DND-41 (cell line): ENCODE measurements around the gene RAMP2.
"Not testable (repeated sequence)": the region's sequence is repeated elsewhere in the genome, so short reads cannot be mapped to it uniquely, and the experiment has no call there.

Source experiments
- ATAC-seq: fragments of 200-7000 bp; cut with Tn5 transposase; 3 replicates; pipeline ENCODE4 v1.9.1; 2021; ENCODE audit warnings: low read depth; ENCODE audit not compliant: insufficient read depth
- DNase-seq: peaks from one replicate; pipeline ENCODE4 v3.0.0-alpha.2; 2020
- H2AFZ ChIP-seq: 2 replicates; pipeline ENCODE4 v1.6.0; 2012; ENCODE audit warnings: low read depth, low read length
- H3K27ac ChIP-seq: 2 replicates; pipeline ENCODE4 v1.5.1; 2012; ENCODE audit warnings: low read length, inconsistent platforms
- H3K27me3 ChIP-seq: fragments of 200-600 bp; sonication (generic); 2 replicates; pipeline ENCODE4 v1.6.0; 2012; ENCODE audit warnings: low read length, mild to moderate bottlenecking, inconsistent platforms; ENCODE audit not compliant: insufficient read depth, poor library complexity
- H3K36me3 ChIP-seq: 2 replicates; pipeline ENCODE4 v1.5.1; 2012; ENCODE audit warnings: low read length, inconsistent platforms; ENCODE audit not compliant: insufficient read depth
- H3K4me1 ChIP-seq: 2 replicates; pipeline ENCODE4 v1.5.1; 2012; ENCODE audit warnings: mild to moderate bottlenecking, low read length; ENCODE audit not compliant: insufficient read depth
- H3K4me2 ChIP-seq: 2 replicates; pipeline ENCODE4 v1.6.0; 2012; ENCODE audit warnings: mild to moderate bottlenecking, moderate library complexity, low read length, inconsistent platforms; ENCODE audit not compliant: insufficient read depth
- H3K4me3 ChIP-seq, 2 experiments: fragments of 200-600 bp in 1 of 2; shearing (Covaris generic) in 1 of 2; 2 replicates each; pipeline ENCODE4 v1.5.1; 2012 to 2016; ENCODE audit warnings: inconsistent platforms in 2 of 2, low read length in 2 of 2, mild to moderate bottlenecking in 2 of 2, low read depth in 1 of 2, moderate library complexity in 1 of 2
- H3K79me2 ChIP-seq: 2 replicates; pipeline ENCODE4 v1.6.0; 2012; ENCODE audit warnings: low read length, inconsistent platforms; ENCODE audit not compliant: insufficient read depth
- H3K9ac ChIP-seq: 2 replicates; pipeline ENCODE4 v1.6.0; 2012; ENCODE audit warnings: low read depth, mild to moderate bottlenecking, inconsistent platforms, low read length, moderate library complexity
- H3K9me3 ChIP-seq: 2 replicates; pipeline ENCODE4 v1.5.1; 2012; ENCODE audit warnings: low read length, moderate library complexity, mild to moderate bottlenecking, inconsistent platforms; ENCODE audit not compliant: insufficient read depth, severe bottlenecking
- H4K20me1 ChIP-seq: 2 replicates; pipeline ENCODE4 v1.6.0; 2012; ENCODE audit warnings: low read length; ENCODE audit not compliant: insufficient read depth
- EZH2 ChIP-seq: IDR thresholded peaks from 3 replicates; pipeline ENCODE4 v1.6.1; 2012; ENCODE audit warnings: borderline replicate concordance, low read depth, mild to moderate bottlenecking, moderate library complexity, low read length, inconsistent platforms; ENCODE audit not compliant: severe bottlenecking
- TF ChIP-seq, protein P1 (sequence below): IDR thresholded peaks from 2 replicates; pipeline ENCODE4 v1.5.1; 2012; ENCODE audit warnings: borderline replicate concordance, low read length, moderate library complexity, mild to moderate bottlenecking; ENCODE audit not compliant: poor library complexity, severe bottlenecking; ENCODE audit errors: extremely low read depth

The RAMP2 gene

DNA sequence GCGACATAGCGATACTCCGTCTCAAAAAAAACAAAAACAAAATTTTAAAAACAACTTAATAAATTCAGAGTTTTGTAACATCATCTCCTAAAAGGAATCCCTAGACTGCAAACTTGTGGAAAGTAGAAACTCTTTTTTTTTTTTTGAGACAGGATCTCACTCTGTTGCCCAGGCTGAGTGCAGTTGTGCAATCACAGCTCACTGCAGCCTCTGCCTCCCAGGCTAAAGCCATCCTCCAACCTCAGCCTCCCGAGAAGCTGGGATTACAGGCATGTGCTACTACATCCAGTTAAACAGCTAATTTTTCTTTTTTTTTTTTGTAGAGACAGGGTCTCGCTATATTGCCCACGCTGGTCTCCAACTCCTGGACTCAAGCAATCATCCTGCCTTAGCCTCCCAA lies 35.9 kb upstream of the RAMP2 start:
- H3K9me3 ChIP-seq: no peaks in the 10 kb centered on the region
- H3K4me2 ChIP-seq: no peak overlapping the region
- peaks cover 69% of the 10 kb centered on the region for H3K36me3 ChIP-seq
- H3K4me1 ChIP-seq: no peaks in the 10 kb centered on the region
- H3K27me3 ChIP-seq: no peaks in the 10 kb centered on the region
- H2AFZ ChIP-seq: no peak overlapping the region
- H3K79me2 ChIP-seq: no peaks in the 10 kb centered on the region
- H3K9ac ChIP-seq: no peak overlapping the region
- no peak overlapping the region for H3K27ac ChIP-seq
- TF ChIP-seq, protein P1, sequence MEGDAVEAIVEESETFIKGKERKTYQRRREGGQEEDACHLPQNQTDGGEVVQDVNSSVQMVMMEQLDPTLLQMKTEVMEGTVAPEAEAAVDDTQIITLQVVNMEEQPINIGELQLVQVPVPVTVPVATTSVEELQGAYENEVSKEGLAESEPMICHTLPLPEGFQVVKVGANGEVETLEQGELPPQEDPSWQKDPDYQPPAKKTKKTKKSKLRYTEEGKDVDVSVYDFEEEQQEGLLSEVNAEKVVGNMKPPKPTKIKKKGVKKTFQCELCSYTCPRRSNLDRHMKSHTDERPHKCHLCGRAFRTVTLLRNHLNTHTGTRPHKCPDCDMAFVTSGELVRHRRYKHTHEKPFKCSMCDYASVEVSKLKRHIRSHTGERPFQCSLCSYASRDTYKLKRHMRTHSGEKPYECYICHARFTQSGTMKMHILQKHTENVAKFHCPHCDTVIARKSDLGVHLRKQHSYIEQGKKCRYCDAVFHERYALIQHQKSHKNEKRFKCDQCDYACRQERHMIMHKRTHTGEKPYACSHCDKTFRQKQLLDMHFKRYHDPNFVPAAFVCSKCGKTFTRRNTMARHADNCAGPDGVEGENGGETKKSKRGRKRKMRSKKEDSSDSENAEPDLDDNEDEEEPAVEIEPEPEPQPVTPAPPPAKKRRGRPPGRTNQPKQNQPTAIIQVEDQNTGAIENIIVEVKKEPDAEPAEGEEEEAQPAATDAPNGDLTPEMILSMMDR: no peak
- no peak for TF ChIP-seq EZH2
- no peak overlapping the region for H3K4me3 ChIP-seq
- no peaks in the 10 kb centered on the region for H4K20me1 ChIP-seq
- ATAC-seq: no peak
- DNase-seq: no peak

DNA sequence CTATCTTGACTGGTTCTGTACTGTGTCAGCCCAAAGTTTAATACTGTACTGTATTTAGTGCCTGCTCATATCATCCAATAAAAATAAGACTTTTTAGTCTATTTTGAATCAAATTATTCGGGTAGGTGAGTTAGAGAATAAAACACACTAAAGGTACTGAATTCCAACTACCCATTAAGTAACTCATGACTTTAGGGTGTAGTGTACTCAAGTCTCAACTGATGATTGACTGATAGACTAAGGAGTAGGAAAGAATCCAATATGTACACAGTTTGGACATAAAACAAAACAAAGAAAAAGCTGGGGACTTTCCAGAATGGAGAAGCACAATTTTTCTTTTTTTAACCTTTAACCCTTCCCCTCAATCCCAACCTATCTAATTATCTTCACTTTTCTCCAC lies 20.3 kb upstream of the RAMP2 start:
- no peak for DNase-seq
- no peak overlapping the region for H2AFZ ChIP-seq
- no peak overlapping the region for H3K9ac ChIP-seq
- ATAC-seq: no peak
- peaks cover 2% of the 10 kb centered on the region for H3K36me3 ChIP-seq
- peaks cover 24% of the 10 kb centered on the region for H3K4me1 ChIP-seq
- H3K27ac ChIP-seq: no peak overlapping the region
- H3K4me3 ChIP-seq: no peak overlapping the region
- no peak overlapping the region for H3K4me2 ChIP-seq
- no peaks in the 10 kb centered on the region for H3K27me3 ChIP-seq
- peaks cover 6% of the 10 kb centered on the region; the same call in 1 of the 2 replicates for H4K20me1 ChIP-seq
- no peak for TF ChIP-seq EZH2
- TF ChIP-seq, protein P1: no peak
- no peaks in the 10 kb centered on the region for H3K9me3 ChIP-seq
- peaks cover 88% of the 10 kb centered on the region for H3K79me2 ChIP-seq

DNA sequence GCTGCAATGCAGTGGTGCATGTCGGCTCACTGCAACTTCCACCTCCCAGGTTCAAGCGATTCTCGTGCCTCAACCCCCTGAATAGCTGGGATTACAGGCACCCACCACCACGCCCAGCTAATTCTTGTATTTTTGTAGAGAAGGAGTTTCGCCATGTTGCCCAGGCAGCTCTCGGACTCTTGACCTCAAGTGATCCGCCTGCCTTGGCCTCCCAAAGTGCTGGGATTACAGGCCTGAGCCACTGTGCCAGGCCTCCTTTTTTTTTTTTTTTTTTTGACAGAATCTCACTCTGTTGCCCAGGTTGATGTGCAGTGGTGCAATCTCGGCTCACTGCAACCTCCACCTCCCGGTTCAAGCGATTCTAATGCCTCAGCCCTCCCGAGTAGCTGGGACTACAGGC lies 18.1 kb upstream of the RAMP2 start:
- H3K4me1 ChIP-seq: peaks cover 29% of the 10 kb centered on the region
- H3K27ac ChIP-seq, H3K27me3 ChIP-seq, ATAC-seq, DNase-seq, H3K36me3 ChIP-seq, H4K20me1 ChIP-seq, H3K9me3 ChIP-seq, H2AFZ ChIP-seq, H3K4me3 ChIP-seq: not testable (repeated sequence)
- peaks cover 67% of the 10 kb centered on the region for H3K79me2 ChIP-seq
- H3K4me2 ChIP-seq: peak overlapping the region; percentile 84; the same call in 1 of the 2 replicates
- H3K9ac ChIP-seq: peak overlapping the region; percentile 70

DNA sequence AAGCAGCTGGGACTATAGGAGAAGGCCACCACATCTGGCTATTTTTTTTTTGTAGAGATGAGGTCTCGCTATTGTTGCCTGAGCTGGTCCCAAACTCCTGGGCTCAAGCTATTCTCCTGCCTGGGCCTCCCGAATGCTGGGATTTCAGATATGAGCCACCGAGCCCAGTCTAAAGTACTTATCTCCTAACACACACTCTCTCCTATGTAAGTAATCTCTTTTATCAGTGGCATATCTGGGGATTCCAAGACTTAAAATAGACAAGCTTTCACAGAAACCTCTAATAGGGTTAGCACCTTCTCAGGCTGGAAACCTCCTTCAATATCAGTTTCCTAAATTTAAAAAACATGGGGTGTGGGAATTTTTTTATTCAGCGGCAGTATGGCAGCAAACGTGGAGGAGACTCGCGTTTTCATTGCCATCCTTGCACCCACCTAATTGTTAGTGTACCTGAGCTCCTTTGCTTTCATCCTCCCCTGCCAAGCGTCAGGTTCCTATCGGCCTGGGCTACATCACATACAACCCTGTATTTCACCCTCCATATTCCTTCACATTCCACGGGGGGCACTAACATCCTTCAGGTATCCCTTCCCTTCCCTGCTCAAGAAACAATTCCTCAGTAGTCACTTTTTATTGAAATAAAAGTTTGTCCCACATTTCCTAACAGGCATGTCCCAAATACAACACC lies 17.3 kb upstream of the RAMP2 start:
- H3K4me3 ChIP-seq: peak overlapping the region; percentile 44 to 84
- no peak for ATAC-seq
- peak overlapping the region; percentile 82 for H3K27ac ChIP-seq

More for the DNA sequence above, 17.3 kb upstream of the RAMP2 start:
- H3K9me3 ChIP-seq: no peaks in the 10 kb centered on the region
- peaks cover 29% of the 10 kb centered on the region for H3K4me1 ChIP-seq
- no peak for DNase-seq
- H3K27me3 ChIP-seq: no peaks in the 10 kb centered on the region
- peaks cover 61% of the 10 kb centered on the region for H3K79me2 ChIP-seq
- peak overlapping the region; percentile 86 for H2AFZ ChIP-seq
- peak overlapping the region; percentile 70 for H3K9ac ChIP-seq
- H4K20me1 ChIP-seq: peaks cover 6% of the 10 kb centered on the region; the same call in 1 of the 2 replicates
- TF ChIP-seq, protein P1: peak; percentile 49
- TF ChIP-seq EZH2: no peak
- peak overlapping the region; percentile 84 for H3K4me2 ChIP-seq
- H3K36me3 ChIP-seq: peaks cover 2% of the 10 kb centered on the region; the same call in 1 of the 2 replicates
